Liver (tissue), 3 donors: ENCODE measurements around the gene TANC1.

Source experiments
- ATF3 ChIP-seq: IDR thresholded peaks from 2 replicates; pipeline ENCODE4 v1.6.1; 2016; ENCODE audit warnings: antibody characterized with exemption
- CTCF ChIP-seq: fragments of 150-350 bp; IDR thresholded peaks from 2 replicates; pipeline ENCODE4 v1.5.1; 2017; ENCODE audit warnings: improper control_type of control experiment, low read depth, low read length; ENCODE audit not compliant: missing input control
- EGR1 ChIP-seq, 2 donors: IDR thresholded peaks; 2 replicates each; pipeline ENCODE4 v1.6.1; 2016 to 2018; ENCODE audit warnings: antibody characterized with exemption in 2 of 2, low read depth in 2 of 2
- FOXA1 ChIP-seq: IDR thresholded peaks from 2 replicates; pipeline ENCODE4 v1.6.1; 2016; ENCODE audit warnings: antibody characterized with exemption
- GABPA ChIP-seq, 2 donors: IDR thresholded peaks in 1 of 2; conservative IDR thresholded peaks in 1 of 2; 2 replicates each; pipeline ENCODE4 v1.6.1; 2016; ENCODE audit warnings: antibody characterized with exemption in 2 of 2, mild to moderate bottlenecking in 1 of 2, moderate library complexity in 1 of 2
- JUND ChIP-seq, 2 donors: IDR thresholded peaks; 2 replicates each; pipeline ENCODE4 v1.6.1; 2016; ENCODE audit warnings: antibody characterized with exemption in 2 of 2
- MAX ChIP-seq: IDR thresholded peaks from 2 replicates; pipeline ENCODE4 v1.6.1; 2016; ENCODE audit warnings: antibody characterized with exemption
- RAD21 ChIP-seq, 2 donors: IDR thresholded peaks; 2 replicates each; pipeline ENCODE4 v1.6.1; 2016; ENCODE audit warnings: antibody characterized with exemption in 2 of 2, mild to moderate bottlenecking in 2 of 2
- REST ChIP-seq: IDR thresholded peaks from 2 replicates; pipeline ENCODE4 v1.6.1; 2016; ENCODE audit warnings: antibody characterized with exemption, mild to moderate bottlenecking
- TAF1 ChIP-seq: conservative IDR thresholded peaks from 2 replicates; pipeline ENCODE4 v1.6.1; 2016; ENCODE audit warnings: antibody characterized with exemption, mild to moderate bottlenecking
- YY1 ChIP-seq: IDR thresholded peaks from 2 replicates; pipeline ENCODE4 v1.6.1; 2016; ENCODE audit warnings: antibody characterized with exemption, mild to moderate bottlenecking
- donor health status: healthy.
- donor health status: healthy.

GRCh38 chr2:159088906-159089305 is 120.5 kb downstream of the TANC1 start:
- no peak for TF ChIP-seq CTCF
- no peak for TF ChIP-seq ATF3
- TF ChIP-seq MAX = no peak
- no peak for TF ChIP-seq FOXA1
- no peak for TF ChIP-seq JUND (IDR thresholded peaks at IDR 0.05)
- no peak for TF ChIP-seq RAD21 (IDR thresholded peaks at IDR 0.05)
- TF ChIP-seq GABPA (IDR thresholded peaks at IDR 0.05 in 1 of 2, conservative IDR thresholded peaks at IDR 0.05 in 1 of 2) = no peak
- TF ChIP-seq YY1 = no peak
- no peak for TF ChIP-seq TAF1
- no peak for TF ChIP-seq EGR1 (IDR thresholded peaks at IDR 0.05; ENCODE audit: low read depth in 2 of 2)
- TF ChIP-seq REST = no peak
